OCI-LY1 (cell line): ENCODE measurements around the gene PECR.

Source experiments
- EZH2 ChIP-seq: fragments of 200-600 bp; sonication (generic), shearing (Covaris generic); IDR thresholded peaks from 2 replicates; pipeline ENCODE4 v1.8.0; 2017; ENCODE audit warnings: borderline replicate concordance, mixed run types, mild to moderate bottlenecking, antibody characterized with exemption, low read length, moderate library complexity, mixed read lengths
- TF ChIP-seq, protein P1 (sequence below): fragments of 200-600 bp; sonication (generic), shearing (Covaris generic); IDR thresholded peaks from 2 replicates; pipeline ENCODE4 v1.5.1; 2017; ENCODE audit warnings: mild to moderate bottlenecking, antibody characterized with exemption, low read length, moderate library complexity, mixed read lengths

DNA sequence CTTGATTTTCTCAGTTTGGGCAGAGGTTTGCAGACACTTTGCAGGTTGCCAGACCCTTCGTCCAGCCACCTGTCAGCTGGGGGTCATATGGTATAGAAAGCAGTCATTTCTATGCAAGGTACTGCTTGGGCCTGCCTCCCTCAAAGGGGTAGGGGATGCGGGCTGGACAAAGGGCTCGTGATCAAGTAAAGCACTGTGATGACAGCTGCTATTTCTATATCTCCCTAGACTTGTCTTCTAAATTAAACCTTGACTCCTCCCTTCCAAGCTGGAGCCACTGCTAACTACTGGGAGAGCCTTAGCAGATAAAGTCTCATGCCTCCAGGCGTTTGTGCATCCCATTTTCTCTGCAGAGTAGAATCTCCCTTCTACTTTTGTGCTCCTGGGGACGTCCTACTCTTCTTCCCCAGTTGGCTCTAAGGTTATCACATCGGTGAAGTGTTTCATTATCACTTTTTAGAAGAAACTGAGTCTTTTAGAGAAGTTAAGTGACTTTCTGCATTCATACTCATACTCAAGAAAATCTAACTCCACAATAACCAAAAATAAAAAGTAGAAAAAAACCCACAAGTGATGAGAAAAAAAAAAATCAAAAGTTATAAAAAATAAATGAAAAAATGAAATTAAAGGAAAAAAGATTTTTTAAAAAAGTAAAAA, 26.8 kb upstream of the PECR start:
- TF ChIP-seq EZH2: no peak
- TF ChIP-seq, protein P1, sequence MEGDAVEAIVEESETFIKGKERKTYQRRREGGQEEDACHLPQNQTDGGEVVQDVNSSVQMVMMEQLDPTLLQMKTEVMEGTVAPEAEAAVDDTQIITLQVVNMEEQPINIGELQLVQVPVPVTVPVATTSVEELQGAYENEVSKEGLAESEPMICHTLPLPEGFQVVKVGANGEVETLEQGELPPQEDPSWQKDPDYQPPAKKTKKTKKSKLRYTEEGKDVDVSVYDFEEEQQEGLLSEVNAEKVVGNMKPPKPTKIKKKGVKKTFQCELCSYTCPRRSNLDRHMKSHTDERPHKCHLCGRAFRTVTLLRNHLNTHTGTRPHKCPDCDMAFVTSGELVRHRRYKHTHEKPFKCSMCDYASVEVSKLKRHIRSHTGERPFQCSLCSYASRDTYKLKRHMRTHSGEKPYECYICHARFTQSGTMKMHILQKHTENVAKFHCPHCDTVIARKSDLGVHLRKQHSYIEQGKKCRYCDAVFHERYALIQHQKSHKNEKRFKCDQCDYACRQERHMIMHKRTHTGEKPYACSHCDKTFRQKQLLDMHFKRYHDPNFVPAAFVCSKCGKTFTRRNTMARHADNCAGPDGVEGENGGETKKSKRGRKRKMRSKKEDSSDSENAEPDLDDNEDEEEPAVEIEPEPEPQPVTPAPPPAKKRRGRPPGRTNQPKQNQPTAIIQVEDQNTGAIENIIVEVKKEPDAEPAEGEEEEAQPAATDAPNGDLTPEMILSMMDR: no peak
